Fibroblast of the aortic adventitia (primary cell): ENCODE data around the gene FAM210A. TPM values are rescaled to one million over a fixed set of nuclear protein-coding genes. Genes with fewer than 3 reads are reported as not detected.

ENCODE experiments used
- DNase-seq: peaks from one replicate; pipeline ENCODE4 v3.0.0-alpha.2; 2010; ENCODE audit warnings: low read depth
- H3K4me3 ChIP-seq: 2 replicates; pipeline ENCODE4 v1.5.1; 2011; ENCODE audit warnings: low read depth, mild to moderate bottlenecking, control low read depth, low read length, moderate library complexity
- CTCF ChIP-seq: IDR thresholded peaks from 2 replicates; pipeline ENCODE4 v1.5.1; 2011; ENCODE audit warnings: mild to moderate bottlenecking, low read length, control low read depth, inconsistent platforms; ENCODE audit not compliant: insufficient read depth
- total RNA-seq: library from RNA; depleted of rRNA; stranded (reverse); fragments of >200 nt; gene quantifications from 2 replicates; pipeline ENCODE4 v1.2.3, GENCODE V29; 2012; ENCODE audit warnings: low replicate concordance

The FAM210A gene
- total RNA-seq, 1 donor, result 24.5 TPM

- no peak for TF ChIP-seq CTCF
- no peak for DNase-seq
- no peak overlapping the region for H3K4me3 ChIP-seq
These were observed 105.4 kb downstream of the FAM210A start for GRCh38 chr18:13620818-13621445.

GRCh38 chr18:13620206-13620672, 106.1 kb downstream of the FAM210A start:
- no peak overlapping the region for H3K4me3 ChIP-seq
- DNase-seq, result no peak
- TF ChIP-seq CTCF, result no peak

- DNase-seq, result no peak
- no peak for TF ChIP-seq CTCF
These were observed 106.7 kb downstream of the FAM210A start for GRCh38 chr18:13619505-13620205.

GRCh38 chr18:13618760-13619438, 107.5 kb downstream of the FAM210A start:
- H3K4me3 ChIP-seq, result no peak overlapping the region
- TF ChIP-seq CTCF, result no peak
- no peak for DNase-seq

More at GRCh38 chr18:13619505-13620205, 106.7 kb downstream of the FAM210A start:
- no peak overlapping the region for H3K4me3 ChIP-seq

GRCh38 chr18:13617826-13618515, 108.4 kb downstream of the FAM210A start:
- no peak overlapping the region for H3K4me3 ChIP-seq
- no peak for TF ChIP-seq CTCF
- DNase-seq, result no peak

- no peak for TF ChIP-seq CTCF
- DNase-seq, result no peak
- H3K4me3 ChIP-seq, result no peak overlapping the region
These were observed 109.8 kb downstream of the FAM210A start for GRCh38 chr18:13616525-13617035.
